GM12873 (cell line): ENCODE measurements around the gene DEFB115.

ENCODE experiments used
- CTCF ChIP-seq: IDR thresholded peaks from 2 replicates; pipeline ENCODE4 v1.5.1; 2012; ENCODE audit warnings: low read depth, mild to moderate bottlenecking, moderate library complexity, low read length, control low read depth; ENCODE audit not compliant: insufficient read depth; ENCODE audit errors: missing control alignments

DEFB115 gene

GRCh38 chr20:31308535-31309162 lies 51.2 kb downstream of the DEFB115 start, which contains the start of gene DEFB116:
DEFB116 (minus strand) TSS chr20:31308585; CDS start chr20:31308585, 0 bp downstream.
- no peak for TF ChIP-seq CTCF
